ENCODE data around the gene ARMH4. TPM values are rescaled to one million over a fixed set of nuclear protein-coding genes. Genes with fewer than 3 reads are reported as not detected.

The ARMH4 gene
- total and polyA plus RNA-seq, 8 donors = 0.40 to 14.3 (median 1.9) TPM; not detected in 1

GRCh38 chr14:58121530-58122186, 30.4 kb downstream of the ARMH4 start:
- Histone ChIP-seq H3K9me3 (peaks cover 0 to 16% (median 3%) of the 10 kb centered on the region in 4 donors), H3K27ac (no peak overlapping the region), H3K4me1 (no peaks in the 10 kb centered on the region), H3K27me3 (no peaks in the 10 kb centered on the region), H3K4me3 (no peak overlapping the region), H3K36me3 (no peaks in the 10 kb centered on the region)
- WGBS, 5 donors = 66 to 84% (median 77%) methylated on average over 5 of the region's 5 CpGs
- intact Hi-C loops (cut with DNase I; ENCODE audit: low total_unique reads) = no loop called here
- DNase-seq = no peak
- TF ChIP-seq CTCF (IDR thresholded peaks at IDR 0.05) (no peak), POLR2AphosphoS5 (IDR thresholded peaks at IDR 0.05) (no peak), EP300 (IDR thresholded peaks at IDR 0.05) (no peak), POLR2A (IDR thresholded peaks at IDR 0.05) (no peak)

- intact Hi-C loops (cut with DNase I; ENCODE audit: low total_unique reads) = no loop called here
- H3K9me3 ChIP-seq = no peaks in the 10 kb centered on the region
- DNase-seq = no peak
- no peak overlapping the region for H3K27ac ChIP-seq
- H3K27me3 ChIP-seq = no peaks in the 10 kb centered on the region
- no peak for TF ChIP-seq POLR2A (IDR thresholded peaks at IDR 0.05)
- no peaks in the 10 kb centered on the region for H3K4me1 ChIP-seq
- no peaks in the 10 kb centered on the region for H3K36me3 ChIP-seq
- 59 to 76% (median 71%) methylated on average over 3 of the region's 3 CpGs for WGBS, 5 donors
- H3K4me3 ChIP-seq = no peak overlapping the region
Observed at GRCh38 chr14:58119381-58119780, 32.6 kb downstream of the ARMH4 start.

- intact Hi-C loops (cut with DNase I; ENCODE audit: low total_unique reads) = no loop called here
- WGBS, 5 donors = 55 to 71% (median 63%) methylated on average over 5 of the region's 5 CpGs
Observed at GRCh38 chr14:58118097-58118815, 33.8 kb downstream of the ARMH4 start.

GRCh38 chr14:58109744-58110143, 42.3 kb downstream of the ARMH4 start:
- intact Hi-C loops (cut with DNase I; ENCODE audit: low total_unique reads) = loop anchor here (5.0 kb wide), 1 partner anchor 48 kb away; no protein-coding TSS in a partner anchor
- no peak for TF ChIP-seq POLR2AphosphoS5 (IDR thresholded peaks at IDR 0.05)
- no peak for TF ChIP-seq POLR2A (IDR thresholded peaks at IDR 0.05)
- no peak for TF ChIP-seq EP300 (IDR thresholded peaks at IDR 0.05)
- no peak for TF ChIP-seq CTCF (IDR thresholded peaks at IDR 0.05)
- Histone ChIP-seq H3K4me3 (no peak overlapping the region), H3K4me1 (no peaks in the 10 kb centered on the region), H3K27me3 (no peaks in the 10 kb centered on the region), H3K9me3 (no peaks in the 10 kb centered on the region), H3K36me3 (no peaks in the 10 kb centered on the region), H3K27ac (no peak overlapping the region)
- DNase-seq = no peak
- 45 to 63% (median 57%) methylated on average over 3 of the region's 3 CpGs for WGBS, 5 donors

More at GRCh38 chr14:58118097-58118815, 33.8 kb downstream of the ARMH4 start:
- H3K4me1 ChIP-seq = no peaks in the 10 kb centered on the region
- H3K4me3 ChIP-seq = no peak overlapping the region
- DNase-seq = no peak
- no peaks in the 10 kb centered on the region for H3K9me3 ChIP-seq
- TF ChIP-seq CTCF (IDR thresholded peaks at IDR 0.05) (no peak), POLR2A (IDR thresholded peaks at IDR 0.05) (no peak)
- no peaks in the 10 kb centered on the region for H3K36me3 ChIP-seq
- H3K27me3 ChIP-seq = no peaks in the 10 kb centered on the region
- no peak overlapping the region for H3K27ac ChIP-seq

- intact Hi-C loops (cut with DNase I; ENCODE audit: low total_unique reads) = no loop called here
- no peak for DNase-seq
- H3K27ac ChIP-seq = no peak overlapping the region
- 87 to 100% (median 94%) methylated on average over 1 of the region's 1 CpG for WGBS, 5 donors
- no peaks in the 10 kb centered on the region for H3K27me3 ChIP-seq
- H3K4me3 ChIP-seq = no peak overlapping the region
- H3K9me3 ChIP-seq = no peaks in the 10 kb centered on the region
- H3K36me3 ChIP-seq = no peaks in the 10 kb centered on the region
- TF ChIP-seq CTCF (IDR thresholded peaks at IDR 0.05) (no peak), EP300 (IDR thresholded peaks at IDR 0.05) (no peak), POLR2A (IDR thresholded peaks at IDR 0.05) (no peak), POLR2AphosphoS5 (IDR thresholded peaks at IDR 0.05) (no peak)
- peaks cover 0 to 5% (median 0%) of the 10 kb centered on the region in 4 donors for H3K4me1 ChIP-seq
Observed at GRCh38 chr14:58108717-58109116, 43.3 kb downstream of the ARMH4 start.

Measured in stomach (tissue), 9 donors.